Amniotic stem cell (primary cell): ENCODE data around the gene PLD5.
"Not testable (repeated sequence)": the region's sequence is repeated elsewhere in the genome, so short reads cannot be mapped to it uniquely, and the experiment has no call there.

ENCODE experiments used
- DNase-seq: peaks from one replicate; lab custom pipeline; 2025; lab: John Stamatoyannopoulos, UW

Gene PLD5

DNA sequence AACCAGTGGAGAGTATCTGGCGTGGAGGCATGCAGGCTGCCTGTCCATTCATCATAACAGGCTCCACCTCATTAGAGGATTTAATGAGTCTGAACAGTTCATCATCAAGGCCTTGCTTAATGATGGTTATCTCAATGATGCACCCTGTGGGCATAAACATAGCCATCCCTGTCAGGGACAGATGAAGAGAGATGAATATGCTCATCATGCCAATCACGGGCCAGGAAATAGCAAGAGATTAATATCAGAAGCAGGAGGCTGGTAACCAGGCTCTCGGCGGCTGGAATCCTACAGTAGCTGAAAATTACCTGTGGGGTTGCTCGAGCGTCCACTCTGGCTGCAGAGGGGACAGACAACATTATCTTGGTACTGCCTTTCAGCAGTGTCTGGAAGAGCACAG lies 247.7 kb downstream of the PLD5 start:
- DNase-seq: not testable (repeated sequence)

DNA sequence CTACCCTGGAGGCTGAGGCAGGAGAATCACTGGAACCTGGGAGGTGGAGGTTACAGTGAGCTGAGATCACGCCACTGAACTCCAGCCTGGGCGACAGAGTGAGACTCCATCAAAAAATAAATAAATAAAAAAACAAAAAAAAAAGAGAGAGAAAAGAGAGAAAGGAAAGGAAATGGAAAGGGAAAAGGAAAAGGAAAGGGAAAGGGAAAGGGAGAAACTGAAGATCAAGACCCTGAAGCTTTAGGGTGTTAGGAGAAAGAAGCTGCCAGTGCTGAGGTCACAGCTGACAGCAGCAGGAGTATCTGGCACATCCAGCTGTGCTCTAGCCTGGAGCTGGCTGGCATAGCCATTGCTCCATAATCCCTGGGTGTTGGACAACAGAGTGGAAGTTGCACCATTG lies 257.5 kb downstream of the PLD5 start:
- DNase-seq: not testable (repeated sequence)

DNA sequence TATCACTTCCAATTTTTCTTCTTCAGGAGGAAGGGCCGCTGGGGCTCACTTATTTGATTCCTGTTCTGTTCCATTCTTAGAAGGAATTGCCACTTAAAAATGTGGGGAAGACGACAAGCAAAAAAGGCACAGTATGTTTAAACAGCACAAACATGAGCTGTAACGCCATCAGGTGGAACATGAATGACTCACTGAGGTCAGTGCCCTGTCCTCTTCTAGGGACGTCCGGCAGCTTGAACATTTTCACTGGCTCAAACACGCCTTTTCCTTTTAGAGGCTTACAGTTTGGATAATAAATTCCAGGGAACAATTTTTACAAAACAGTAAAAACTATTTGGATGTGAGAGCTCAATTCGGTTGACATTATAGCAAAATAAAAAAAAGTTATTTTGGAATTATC lies 260.1 kb downstream of the PLD5 start:
- not testable (repeated sequence) for DNase-seq

DNA sequence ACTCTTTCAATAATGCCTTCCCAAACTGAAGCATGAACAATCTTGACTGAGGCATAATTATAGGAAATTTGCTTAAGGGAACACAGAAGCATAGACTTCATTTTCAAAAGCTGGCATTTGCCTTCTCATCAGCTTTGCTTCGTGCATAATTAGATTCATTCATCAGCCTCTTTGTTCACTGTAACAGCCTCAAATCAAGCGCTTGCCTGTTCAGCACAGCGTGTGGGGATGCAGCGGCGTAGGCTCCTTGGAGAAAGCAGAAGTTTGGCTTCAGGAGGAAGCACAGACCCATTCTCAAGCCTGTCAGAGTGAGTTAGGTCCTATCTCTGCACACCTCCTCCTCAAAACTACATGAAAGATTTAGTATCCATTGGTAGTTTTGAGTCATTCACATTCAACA lies 279.2 kb downstream of the PLD5 start:
- no peak for DNase-seq

DNA sequence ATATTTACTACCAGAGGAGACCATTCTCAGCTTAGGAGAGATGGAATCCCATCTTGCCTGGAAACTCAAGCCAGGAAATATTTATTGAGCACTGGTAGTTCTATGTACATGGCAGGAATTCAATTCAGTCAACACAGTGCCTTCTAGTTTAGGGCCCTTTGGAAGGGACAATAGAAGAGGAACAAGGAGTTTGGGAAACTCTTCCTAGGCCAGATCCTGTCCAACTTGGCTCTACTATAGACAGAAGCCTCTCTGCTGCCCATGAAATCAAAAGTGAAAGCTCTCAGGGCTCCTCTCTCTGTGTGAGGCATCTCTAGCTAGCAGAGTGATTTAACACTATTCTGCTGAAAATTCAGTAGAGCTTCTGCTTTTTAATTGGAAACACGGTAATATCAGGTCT lies 281.0 kb downstream of the PLD5 start:
- DNase-seq: no peak

DNA sequence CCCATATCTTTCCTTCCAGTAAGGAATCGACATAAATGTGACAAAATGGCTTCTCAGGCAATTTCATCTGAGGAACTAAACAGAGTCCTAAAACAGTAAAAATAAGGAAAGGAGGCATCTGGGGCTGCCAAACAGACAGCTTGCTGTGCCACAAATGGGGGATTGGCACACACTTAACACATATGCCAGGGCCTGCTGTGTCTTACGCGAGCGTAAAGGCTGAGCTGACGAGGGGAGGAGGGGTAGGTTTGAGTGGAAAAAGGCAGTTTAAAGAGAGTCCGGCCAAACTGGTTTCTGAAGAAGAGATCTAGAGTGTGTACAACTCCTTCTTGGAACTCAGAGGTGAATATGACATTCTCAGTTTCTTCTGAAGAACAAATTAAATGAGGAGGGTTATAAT lies 281.5 kb downstream of the PLD5 start:
- no peak for DNase-seq

DNA sequence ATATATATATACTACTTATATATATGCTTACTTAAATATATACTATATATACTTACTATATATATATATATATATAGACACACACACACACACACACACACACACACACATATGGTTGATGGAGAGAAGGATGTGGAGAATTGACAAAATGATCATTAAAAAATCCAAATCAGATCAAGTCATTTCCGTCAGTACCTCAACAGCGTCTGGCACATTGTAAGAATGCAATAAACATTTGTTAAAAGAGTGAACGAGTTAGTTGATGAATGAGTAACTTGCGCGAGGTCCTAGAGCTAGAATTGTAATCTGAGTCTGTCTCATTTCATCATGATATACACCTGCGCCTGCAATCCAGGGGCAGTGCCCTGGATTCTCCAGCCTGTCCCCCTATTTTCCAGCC lies 282.6 kb downstream of the PLD5 start:
- no peak for DNase-seq

DNA sequence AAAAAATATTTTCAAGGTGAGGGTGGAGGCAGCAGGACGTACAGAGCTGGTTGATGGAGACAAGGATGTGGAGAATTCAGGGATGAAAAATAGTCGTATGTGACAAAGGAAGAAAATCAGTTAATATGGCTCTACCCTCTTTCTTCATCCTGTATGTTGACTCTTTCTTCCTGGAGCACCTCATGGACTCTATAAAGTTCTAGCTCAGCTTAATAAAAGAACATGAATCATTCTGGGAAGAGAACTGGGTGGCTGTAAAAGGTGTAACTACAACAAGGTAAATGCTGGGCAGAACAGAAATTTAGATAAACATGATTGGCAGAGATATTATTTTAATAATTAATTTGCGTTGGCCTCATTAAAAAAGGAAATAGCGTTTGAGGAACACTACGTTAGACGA lies 283.8 kb downstream of the PLD5 start:
- no peak for DNase-seq

DNA sequence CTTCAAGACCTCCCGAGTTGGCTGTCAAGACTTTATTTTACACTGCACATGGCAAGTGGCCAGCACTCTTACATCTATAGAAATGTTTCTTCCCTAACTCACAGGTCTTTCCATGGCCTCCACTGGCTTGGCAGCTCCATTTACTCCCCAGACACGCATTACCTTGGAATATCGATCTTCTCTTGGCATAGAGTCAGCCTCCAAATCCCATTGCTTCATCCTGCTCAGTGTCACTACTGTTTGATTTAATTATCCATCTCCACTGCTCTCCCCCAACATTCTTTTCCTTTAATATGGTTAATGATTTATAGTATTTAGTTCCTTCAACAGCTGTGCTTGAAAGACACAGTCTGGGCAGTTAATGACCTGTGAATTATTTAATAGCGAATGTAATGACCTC lies 284.4 kb downstream of the PLD5 start:
- no peak for DNase-seq

DNA sequence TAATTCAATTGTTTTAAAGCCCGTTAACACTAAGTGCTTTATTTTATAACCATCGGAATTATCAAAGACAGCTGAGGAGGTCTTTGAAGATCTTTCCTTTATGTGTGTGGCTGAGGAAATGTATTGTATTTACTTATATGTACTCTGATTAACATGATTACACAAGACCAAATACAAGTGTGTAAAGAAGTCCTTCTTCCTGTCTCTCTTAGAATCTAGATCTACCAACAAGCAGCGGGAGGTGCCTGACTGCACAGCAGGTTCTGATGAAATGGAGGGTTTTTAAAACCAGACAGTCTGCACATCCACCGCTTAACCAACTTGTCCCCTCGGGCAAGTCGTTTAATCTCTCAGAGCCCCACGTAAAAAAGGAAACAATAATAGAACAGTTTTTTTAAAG lies 285.1 kb downstream of the PLD5 start:
- no peak for DNase-seq

DNA sequence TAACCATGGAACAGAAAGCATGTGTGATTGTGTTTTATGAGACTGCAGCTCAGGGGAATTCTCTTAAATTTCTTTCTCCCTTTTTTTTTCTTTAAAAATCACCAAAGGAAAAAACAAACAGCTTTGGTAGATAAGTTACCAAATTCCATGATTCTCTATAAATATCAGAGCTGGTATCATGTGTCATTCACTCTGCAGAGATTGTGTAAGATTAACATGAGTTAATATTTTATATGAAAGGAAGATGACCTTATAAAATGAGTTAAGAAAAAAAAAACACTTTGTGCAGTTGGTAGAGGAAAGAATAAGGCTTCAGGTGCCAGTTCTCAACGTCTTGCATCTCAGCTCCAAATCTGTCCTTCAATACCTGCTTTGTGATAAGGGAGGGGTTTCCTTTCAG lies 287.4 kb downstream of the PLD5 start:
- no peak for DNase-seq

DNA sequence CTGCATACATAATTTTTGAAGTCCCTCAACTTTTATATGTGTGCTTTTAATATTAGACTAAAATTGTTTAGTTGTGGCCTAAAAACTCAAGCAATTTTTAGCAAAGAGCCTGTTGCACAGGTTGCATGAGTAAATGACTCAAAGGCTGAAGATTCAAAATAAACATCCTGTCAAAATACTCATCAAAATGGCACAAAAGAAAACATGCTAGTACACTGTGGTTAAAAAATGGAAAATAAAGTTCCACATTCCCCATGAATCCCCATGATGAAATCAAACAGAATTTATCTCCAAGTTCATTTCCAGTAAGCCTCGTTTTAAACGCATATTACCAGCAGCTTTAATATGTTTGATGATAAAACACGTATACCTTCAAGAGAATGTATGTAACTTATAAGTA lies 295.5 kb downstream of the PLD5 start:
- no peak for DNase-seq

DNA sequence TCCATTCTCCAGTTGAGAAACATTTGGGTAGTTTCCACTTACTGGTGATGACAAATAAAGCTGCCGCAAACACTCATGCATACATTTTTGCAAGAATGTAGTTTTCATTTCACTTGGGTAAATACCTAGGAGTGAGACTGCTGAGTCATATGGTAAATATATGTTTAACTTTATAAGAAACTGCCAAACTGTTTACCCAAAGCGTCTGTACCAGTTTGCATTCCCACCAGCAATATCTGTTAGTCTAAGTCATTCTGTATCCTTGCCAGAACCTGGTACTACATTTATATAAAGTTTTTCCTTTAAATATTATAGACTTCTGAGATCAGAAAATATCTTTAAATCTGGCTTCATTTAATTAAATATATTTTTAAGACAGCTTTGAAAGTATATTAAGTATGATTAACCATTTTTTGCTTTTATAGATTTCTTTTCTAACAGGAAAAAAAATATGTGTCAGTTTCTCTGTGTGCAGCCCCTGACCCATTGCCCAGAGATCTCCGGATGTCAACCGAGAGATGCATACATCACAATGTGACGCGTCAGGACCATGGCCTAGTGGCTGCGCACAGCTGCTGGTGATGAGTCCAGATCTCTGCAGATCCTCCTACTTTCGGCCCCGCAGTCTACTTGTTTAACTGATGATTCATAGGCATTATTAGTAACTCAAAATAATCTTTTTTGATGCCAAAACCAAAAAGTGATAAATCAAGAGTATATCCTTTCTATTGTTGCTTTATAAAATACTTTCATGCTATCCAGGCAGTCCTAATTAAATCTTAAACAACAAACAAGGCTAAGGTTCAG lies 298.5 kb downstream of the PLD5 start:
- DNase-seq: no peak

DNA sequence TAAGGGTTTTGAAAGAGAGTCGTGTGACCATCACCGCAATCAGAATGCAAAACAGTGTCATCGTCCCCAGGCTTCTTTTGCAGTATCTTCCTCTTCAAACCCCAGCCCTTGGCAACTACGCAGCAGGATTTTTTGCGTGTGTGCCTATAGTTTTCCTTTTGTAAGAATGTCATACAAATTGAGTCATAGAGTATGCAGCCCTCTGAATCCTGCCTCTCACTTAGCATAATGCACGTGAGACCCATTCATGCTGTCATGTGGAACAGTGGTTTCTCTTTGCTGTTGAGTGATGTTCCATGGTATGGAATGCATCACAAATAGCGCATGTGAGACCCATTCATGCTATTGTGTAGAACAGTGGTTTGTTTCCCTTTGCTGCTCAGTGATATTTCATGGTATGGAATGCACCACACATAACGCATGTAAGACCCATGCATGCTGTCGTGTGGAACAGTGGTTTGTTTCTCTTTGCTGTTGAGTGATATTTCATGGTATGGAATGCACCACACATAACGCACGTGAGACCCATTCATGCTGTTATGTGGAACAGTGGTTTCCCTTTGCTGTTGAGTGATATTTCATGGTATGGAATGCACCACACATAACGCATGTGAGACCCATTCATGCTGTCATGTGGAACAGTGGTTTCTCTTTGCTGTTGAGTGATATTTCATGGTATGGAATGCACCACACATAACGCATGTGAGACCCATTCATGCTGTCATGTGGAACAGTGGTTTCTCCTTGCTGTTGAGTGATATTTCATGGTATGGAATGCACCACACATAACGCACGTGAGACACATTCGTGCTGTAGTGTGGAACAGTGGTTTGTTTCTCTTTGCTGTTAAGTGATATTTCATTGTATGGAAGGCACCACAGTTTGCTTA lies 299.4 kb downstream of the PLD5 start:
- not testable (repeated sequence) for DNase-seq

DNA sequence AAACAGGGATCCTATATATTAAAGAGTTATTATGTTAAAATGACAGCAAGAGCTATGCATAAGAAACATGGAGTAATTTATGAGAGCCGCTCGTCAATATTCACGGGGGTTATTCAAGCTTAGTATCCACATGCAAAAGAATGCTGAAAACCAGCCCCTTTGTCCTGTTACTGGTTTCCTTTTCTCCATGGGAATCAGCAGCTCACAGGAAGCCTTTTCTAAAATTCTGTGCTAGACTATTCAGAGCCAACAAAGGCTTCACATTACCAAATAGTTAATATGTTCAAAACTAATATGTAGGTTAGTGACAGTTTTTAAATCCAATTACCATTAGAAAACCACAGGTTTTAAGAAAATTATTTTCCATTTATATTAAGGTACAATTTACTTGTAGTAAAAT lies 300.0 kb downstream of the PLD5 start:
- no peak for DNase-seq

DNA sequence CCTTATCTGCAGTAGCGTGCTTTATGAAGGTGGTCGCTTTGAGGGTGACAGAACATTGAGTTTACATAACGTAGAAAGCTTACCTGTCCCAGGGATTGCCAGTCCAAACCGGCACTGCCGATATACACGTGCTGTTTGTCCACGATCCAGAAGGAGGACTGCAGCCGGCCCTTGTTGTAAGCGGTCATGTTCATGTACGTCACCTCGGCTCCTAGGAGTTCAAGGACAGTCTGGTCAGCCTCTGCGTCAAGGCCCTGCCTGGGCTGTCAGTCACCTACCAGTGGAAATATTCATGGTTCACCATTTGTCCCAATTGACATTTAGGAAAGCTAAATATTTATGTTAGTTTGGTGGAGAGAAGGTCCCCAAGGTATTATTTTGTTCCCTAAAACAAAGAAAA lies 304.6 kb downstream of the PLD5 start:
- DNase-seq: no peak

DNA sequence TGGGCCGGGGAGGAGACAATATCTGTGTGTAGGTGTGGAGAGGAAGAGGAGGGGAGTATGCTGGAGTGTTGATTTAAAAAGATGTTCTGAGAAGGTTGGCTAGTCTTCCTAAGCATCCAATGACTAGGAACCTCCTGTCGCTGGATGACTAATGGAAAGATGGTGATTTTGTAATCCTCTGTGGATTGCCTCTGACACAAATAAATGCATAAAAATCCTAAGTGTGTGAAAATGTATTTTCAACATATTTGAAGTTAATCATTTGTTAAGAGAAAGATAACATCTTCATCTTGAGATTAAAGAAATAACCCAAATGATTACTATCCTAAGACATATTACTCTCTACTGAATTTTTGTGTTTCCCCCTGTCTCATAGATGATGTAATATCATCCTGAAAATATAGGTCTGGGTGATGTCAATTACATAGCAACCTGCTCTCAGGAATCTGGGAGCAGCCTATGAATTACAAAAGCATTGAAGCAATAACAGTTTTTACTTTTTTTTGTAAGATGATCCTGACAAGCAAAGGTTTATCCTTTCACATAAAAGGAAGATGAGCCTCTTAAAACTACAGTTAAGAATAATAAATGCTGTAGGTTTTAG lies 305.1 kb downstream of the PLD5 start:
- no peak for DNase-seq

DNA sequence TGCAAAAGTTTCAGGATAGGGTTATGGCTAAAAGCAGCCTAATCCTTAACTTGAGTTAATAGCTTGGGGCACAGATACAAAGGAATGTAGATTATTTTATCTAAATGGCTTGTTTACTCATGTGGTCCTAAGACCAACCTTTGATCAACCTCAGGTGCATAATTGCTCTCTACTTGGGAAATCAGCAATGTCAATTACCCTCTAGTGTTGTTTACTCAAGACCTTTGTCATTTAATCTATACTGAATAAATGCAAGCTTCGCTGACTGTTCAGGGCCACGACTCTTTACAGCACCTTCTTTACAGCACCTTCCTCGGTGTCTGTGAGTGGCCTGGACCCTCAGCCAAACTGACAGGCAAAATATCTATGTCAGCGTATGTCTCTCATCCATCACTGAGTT lies 308.1 kb downstream of the PLD5 start:
- DNase-seq: no peak

DNA sequence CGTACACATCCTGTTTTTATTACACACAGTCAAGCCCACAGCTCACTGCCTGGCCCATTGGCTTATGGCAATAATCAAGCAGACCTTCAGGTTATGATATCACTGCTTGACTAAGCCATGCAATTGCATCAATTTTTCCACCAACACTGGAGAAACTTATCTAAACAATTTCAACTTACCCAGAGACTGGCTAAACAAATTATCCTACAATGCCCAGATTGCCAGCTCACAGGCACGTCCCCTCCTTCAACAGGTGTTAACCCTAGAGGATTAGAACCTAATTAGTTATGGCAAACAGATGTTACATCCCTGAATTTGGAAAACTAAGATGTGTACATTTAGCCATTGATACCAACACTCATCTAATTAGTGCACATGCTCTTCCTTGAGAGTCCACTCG lies 310.0 kb downstream of the PLD5 start:
- not testable (repeated sequence) for DNase-seq

DNA sequence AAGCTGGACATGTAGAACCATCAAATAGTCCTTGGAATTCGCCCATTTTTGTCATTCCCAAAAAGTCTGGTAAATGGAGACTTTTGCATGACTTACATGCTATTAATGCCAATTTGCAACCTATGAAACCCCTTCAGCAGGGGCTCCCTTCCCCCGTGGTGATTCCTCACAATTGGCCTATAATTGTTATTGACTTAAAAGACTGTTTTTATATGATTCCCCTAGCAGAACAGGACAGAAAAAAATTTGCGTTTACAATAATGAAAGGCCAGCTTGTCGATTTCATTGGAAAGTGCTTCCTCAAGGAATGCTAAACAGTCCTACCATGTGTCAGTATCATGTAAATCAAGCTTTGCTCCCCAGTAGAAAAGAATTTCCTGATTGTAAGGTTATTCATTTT lies 311.5 kb downstream of the PLD5 start:
- not testable (repeated sequence) for DNase-seq

DNA sequence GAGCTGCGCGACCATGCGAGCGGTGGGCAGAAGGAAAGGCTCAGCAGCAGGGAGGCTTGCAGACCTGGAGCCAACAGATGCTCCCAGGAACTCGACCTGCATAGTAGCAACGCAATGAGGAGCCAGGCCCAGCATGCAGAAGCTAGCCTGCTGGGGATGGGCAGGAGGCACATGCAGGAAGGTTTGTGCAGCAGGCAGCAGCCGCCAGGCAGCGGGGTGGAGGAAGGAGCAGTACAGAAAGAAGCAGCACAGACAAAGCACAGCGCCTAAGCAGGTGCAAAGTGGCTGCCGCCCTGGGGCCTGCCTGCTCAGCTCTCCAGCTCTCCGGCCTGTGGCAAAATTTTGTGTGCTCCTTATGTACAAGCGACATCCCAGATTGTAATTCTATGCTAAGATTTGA lies 312.1 kb downstream of the PLD5 start:
- DNase-seq: no peak

DNA sequence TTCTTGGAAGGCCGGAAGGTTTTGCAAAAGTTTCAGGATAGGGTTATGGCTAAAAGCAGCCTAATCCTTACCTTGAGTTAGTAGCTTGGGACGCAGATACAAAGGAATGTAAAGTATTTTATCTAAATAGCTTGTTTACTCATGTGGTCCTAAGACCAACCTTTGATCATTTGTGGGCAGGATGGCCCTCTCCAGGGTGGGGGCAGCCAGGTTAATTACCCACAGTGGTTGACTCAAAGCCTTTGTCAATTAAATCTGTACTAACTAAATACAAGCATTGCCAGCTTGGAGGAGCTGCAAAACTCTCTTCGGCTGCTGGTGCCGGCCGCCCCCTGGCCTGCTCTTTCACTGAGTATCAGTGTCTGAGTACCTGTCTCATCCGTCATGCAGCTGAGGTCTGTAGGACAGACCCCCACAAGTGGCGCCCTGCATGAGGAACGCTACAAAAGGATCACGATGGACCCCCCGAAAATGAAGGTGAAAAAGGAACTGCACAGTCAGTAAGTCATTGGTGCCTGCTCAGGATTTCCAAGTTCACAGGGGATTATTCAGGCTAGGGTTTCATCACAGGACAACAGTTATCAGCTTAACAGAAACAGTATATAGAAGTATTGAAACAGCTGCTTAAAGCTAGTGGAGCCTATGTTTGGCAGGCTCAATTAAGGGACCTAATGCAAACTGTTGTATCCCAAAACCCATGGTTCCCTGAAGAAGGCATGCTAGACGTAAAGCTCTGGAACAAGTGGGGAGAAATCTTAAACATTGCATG lies 313.1 kb downstream of the PLD5 start:
- no peak for DNase-seq
